Stimulated activated CD4-positive, alpha-beta T cell treated with anti-CD3 and anti-CD28 coated beads, Interleukin-2, amount 100 ng/mL, for 24 hours (primary cell): ENCODE data around the gene KIAA1549.
"Not testable (repeated sequence)": the region's sequence is repeated elsewhere in the genome, so short reads cannot be mapped to it uniquely, and the experiment has no call there.

Source experiments
- DNase-seq, 2 donors: peaks; one replicate each; pipeline ENCODE4 v3.0.0-alpha.2; 2020

Gene KIAA1549

DNA sequence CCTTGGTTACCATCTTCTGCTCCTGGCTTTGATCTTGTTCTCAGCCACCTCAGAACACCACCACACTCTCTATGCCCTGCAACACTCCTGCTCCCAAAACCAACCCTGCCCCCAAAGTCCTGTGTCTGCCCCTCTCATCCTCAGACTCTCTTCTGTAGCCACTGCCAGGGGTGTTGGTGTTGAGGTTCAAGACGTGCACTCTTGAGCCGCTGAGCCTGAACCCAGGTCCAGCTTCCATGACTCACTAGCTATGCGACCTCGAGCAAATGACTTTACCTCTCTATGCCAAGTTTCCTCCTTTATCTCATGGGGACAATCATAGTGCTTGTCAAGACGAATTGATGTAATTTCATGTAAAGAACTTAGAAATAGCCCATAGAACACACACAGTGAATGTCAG lies 182.4 kb downstream of the KIAA1549 start:
- DNase-seq: no peak

DNA sequence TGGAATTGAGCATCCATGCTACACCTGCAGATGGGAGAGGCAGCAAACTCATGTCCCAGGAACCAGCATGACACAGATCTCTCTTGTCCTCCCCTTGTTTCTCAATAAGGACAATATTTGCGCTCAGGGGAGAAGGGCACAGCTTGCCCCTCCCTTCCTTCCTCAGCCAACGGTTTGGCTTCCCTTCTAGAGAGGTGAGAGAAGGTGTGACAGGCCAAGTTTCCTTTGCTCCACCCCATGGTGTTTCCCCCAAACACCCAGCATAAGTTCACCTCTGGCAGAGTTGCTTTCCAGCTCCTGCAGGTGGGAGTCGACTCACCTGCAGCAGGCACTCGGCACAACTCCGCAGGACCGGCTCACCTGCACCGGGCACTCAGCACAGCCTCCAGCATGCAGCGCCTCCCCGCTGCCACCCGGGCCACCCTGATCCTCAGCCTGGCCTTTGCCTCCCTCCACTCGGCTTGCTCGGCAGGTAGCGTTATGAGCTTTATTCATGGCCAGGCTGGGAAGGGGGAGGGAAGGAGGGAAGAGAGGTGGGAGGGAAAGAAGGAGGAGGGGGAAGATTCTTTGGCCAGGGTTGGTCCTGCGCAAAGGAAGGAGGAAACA lies 183.4 kb downstream of the KIAA1549 start, which contains the start of the genes ATP6V0A4 and TMEM213:
ATP6V0A4 (minus strand) TSS at position 482 of the 606 bp plus-strand sequence. CDS start 26,949 bp downstream, outside the sequence.
TMEM213 (plus strand) TSS at position 280 of the 606 bp plus-strand sequence; CDS start at position 391, 111 bp downstream.
- DNase-seq: no peak

- DNase-seq: not testable (repeated sequence)
Observed at GRCh38 chr7:138797046-138797445, 184.1 kb downstream of the KIAA1549 start.

GRCh38 chr7:138796038-138796615 lies 185.1 kb downstream of the KIAA1549 start:
- no peak for DNase-seq

GRCh38 chr7:138785587-138786437 lies 195.4 kb downstream of the KIAA1549 start:
- DNase-seq: no peak

GRCh38 chr7:138784692-138785091 lies 196.5 kb downstream of the KIAA1549 start:
- DNase-seq: no peak
